ENCODE data around the gene MUSTN1. TPM values are rescaled to one million over a fixed set of nuclear protein-coding genes. Genes with fewer than 3 reads are reported as not detected.

The MUSTN1 gene
- total and polyA plus RNA-seq, 2 experiments from 2014 or later, result 1.2 to 1.4 TPM

GRCh38 chr3:52829482-52829881, 5.3 kb downstream of the MUSTN1 start:
- ATAC-seq (no peak), DNase-seq (ENCODE audit: low spot score) (no peak)
- no peak overlapping the region for H3K4me3 ChIP-seq
- no peaks in the 10 kb centered on the region for H3K9me2 ChIP-seq (ENCODE audit: insufficient read depth)
- no peaks in the 10 kb centered on the region for H3K4me1 ChIP-seq (ENCODE audit: insufficient read depth)
- H3K4me1 Mint-ChIP-seq, result peaks cover 17% of the 10 kb centered on the region
- H3F3A ChIP-seq (replicated peaks; ENCODE audit: low read depth), result no peaks in the 10 kb centered on the region
- no peak overlapping the region for H3K27ac Mint-ChIP-seq
- H3K27me3 Mint-ChIP-seq (ENCODE audit: insufficient read depth, low read depth, poor library complexity), result peaks cover 10% of the 10 kb centered on the region
- no peaks in the 10 kb centered on the region for H3K79me2 ChIP-seq (replicated peaks; ENCODE audit: insufficient read depth)
- H3K4me3 Mint-ChIP-seq, result no peak overlapping the region
- H3K36me3 Mint-ChIP-seq (ENCODE audit: low read depth), result peaks cover 4% of the 10 kb centered on the region; the same call in 1 of the 3 replicates
- TF ChIP-seq CTCF (conservative IDR thresholded peaks at IDR 0.05; ENCODE audit: low read depth in 2 of 2), result no peak
- no peak for TF ChIP-seq ZNF114 (CRISPR knock-in tag; IDR thresholded peaks at IDR 0.05)
- no peak for TF ChIP-seq ZNF462 (CRISPR knock-in tag; IDR thresholded peaks at IDR 0.05)
- TF ChIP-seq STAT1 (IDR thresholded peaks at IDR 0.05; ENCODE audit: unreplicated experiment), result no peak
- TF ChIP-seq NANOG (IDR thresholded peaks at IDR 0.05; ENCODE audit: borderline replicate concordance), result no peak
- no peak for TF ChIP-seq EZH2 (IDR thresholded peaks at IDR 0.05; ENCODE audit: low read depth, unreplicated experiment)
- no peak for TF ChIP-seq REST (IDR thresholded peaks at IDR 0.05; ENCODE audit: unreplicated experiment)
- TF ChIP-seq ZNF331 (CRISPR knock-in tag; IDR thresholded peaks at IDR 0.05; ENCODE audit: low read depth), result no peak
- no peak for TF ChIP-seq CREB1 (CRISPR knock-in tag; IDR thresholded peaks at IDR 0.05; ENCODE audit: low read depth)
- no peak for TF ChIP-seq EZH2phosphoT487 (IDR thresholded peaks at IDR 0.05; ENCODE audit: unreplicated experiment)
- TF ChIP-seq ETS1 (IDR thresholded peaks at IDR 0.05), result no peak
- no peak overlapping the region for H3K4me2 ChIP-seq
- H3K27ac ChIP-seq (ENCODE audit: low read depth), result no peak overlapping the region
- H4K20me1 ChIP-seq (replicated peaks; ENCODE audit: insufficient read depth), result no peaks in the 10 kb centered on the region
- H2AFZ ChIP-seq, result no peak overlapping the region
- no peaks in the 10 kb centered on the region for H3K36me3 ChIP-seq (ENCODE audit: insufficient read depth)
- no peaks in the 10 kb centered on the region for H3K9me3 Mint-ChIP-seq
- no peaks in the 10 kb centered on the region for H3K27me3 ChIP-seq (ENCODE audit: insufficient read depth)

Measured in GM23338 (cell line).